22Rv1 (cell line): ENCODE data around the gene DYNLT2.

Source experiments
- ZFX ChIP-seq: fragments of 450-650 bp; IDR thresholded peaks from 2 replicates; pipeline ENCODE4 v1.6.1; 2017; ENCODE audit warnings: antibody characterized with exemption, borderline replicate concordance
- TF ChIP-seq, protein P1 (sequence below): fragments of 450-650 bp; IDR thresholded peaks from 2 replicates; pipeline ENCODE4 v1.5.1; 2017; ENCODE audit warnings: mild to moderate bottlenecking

DNA sequence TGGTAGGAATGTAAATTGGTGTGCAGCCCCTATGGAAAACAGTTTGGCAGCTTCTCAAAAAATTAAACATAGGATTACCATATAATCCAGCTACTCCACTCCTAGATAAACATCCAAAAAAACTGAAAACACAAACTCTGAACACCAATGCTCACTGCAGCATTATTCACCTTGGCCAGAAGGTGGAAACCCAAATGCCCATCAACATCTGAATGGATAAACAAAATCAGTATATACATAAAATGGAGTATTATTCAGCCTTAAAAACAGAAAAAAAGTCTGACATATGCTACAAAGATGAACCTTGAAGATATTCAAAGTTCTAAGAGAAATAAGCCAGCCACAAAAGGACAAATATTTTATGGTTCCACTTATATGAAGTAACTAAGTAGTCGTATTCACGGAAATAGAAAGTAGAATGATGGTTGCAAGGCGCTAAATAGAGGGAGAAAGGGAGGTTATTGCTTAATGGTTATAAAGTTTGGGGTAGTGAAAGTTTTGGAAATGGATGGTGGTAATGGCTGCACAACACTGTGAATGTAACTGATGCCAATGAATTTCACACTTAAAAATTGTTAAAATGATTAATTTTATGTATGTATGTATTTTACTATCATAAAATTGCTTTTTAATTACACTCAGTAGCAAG is 31.0 kb downstream of the DYNLT2 start:
- TF ChIP-seq, protein P1, sequence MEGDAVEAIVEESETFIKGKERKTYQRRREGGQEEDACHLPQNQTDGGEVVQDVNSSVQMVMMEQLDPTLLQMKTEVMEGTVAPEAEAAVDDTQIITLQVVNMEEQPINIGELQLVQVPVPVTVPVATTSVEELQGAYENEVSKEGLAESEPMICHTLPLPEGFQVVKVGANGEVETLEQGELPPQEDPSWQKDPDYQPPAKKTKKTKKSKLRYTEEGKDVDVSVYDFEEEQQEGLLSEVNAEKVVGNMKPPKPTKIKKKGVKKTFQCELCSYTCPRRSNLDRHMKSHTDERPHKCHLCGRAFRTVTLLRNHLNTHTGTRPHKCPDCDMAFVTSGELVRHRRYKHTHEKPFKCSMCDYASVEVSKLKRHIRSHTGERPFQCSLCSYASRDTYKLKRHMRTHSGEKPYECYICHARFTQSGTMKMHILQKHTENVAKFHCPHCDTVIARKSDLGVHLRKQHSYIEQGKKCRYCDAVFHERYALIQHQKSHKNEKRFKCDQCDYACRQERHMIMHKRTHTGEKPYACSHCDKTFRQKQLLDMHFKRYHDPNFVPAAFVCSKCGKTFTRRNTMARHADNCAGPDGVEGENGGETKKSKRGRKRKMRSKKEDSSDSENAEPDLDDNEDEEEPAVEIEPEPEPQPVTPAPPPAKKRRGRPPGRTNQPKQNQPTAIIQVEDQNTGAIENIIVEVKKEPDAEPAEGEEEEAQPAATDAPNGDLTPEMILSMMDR = 0 out of 2 replicates have a peak, but pooled peaks have one; percentile 6
- no peak for TF ChIP-seq ZFX
